ENCODE data around the gene RANBP17. TPM values are rescaled to one million over a fixed set of nuclear protein-coding genes. Genes with fewer than 3 reads are reported as not detected.

The RANBP17 gene
- total RNA-seq, 4 donors from 2014 or later: 10.2 to 13.8 (median 10.9) TPM

DNA sequence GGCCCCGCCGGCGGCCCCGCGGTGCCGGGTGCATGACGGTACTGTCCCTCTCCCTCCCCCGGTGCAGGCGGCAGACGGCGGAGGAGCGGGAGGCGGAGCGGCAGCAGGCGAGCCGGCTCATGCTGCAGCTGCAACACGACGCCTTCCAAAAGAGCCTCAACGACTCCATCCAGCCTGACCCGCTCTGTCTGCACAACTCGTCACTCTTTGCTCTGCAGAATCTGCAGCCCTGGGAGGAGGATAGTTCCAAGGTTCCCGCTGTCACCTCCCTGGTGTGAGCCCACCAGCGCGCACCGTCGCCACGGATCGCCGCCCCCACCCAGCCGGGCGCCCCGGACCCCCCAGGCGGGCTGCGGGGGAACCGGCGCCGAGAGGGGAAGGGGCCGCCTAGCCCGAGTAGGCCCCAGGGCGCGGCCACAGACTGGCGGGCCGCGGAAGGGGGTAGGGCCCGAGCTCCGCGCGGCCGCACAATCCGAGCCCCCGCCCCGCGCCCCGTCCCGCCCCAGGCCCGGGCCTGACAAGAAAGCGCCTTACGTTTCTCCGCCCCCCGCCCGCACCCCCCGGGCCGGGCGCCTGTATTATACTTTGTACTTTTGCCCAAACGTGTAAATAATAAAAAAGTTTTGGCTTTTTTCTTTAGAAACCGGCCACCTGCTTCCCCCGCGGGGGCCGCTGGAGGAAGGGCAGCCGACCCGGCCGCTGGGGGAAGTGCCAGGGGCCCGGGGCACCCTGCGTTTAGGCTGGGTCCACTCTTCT, 449.7 kb downstream of the RANBP17 start:
- H3K27me3 ChIP-seq: peaks cover 100% of the 10 kb centered on the region
- intact Hi-C loops (cut with DNase I; ENCODE audit: low total_unique reads): no loop called here
- no peak overlapping the region for H3K27ac ChIP-seq
- WGBS, 2 donors (ENCODE audit: low coverage in 1 of 2): 7% methylated on average over 64 of the region's 74 CpGs; no CpG with 5 or more reads in 1 of the 2 donors
- no peaks in the 10 kb centered on the region for H3K9me3 ChIP-seq
- no peaks in the 10 kb centered on the region for H3K36me3 ChIP-seq
- DNase-seq: no peak
- peaks cover 5 to 74% (median 50%) of the 10 kb centered on the region in 4 donors for H3K4me1 ChIP-seq
- no peak for TF ChIP-seq POLR2AphosphoS5 (IDR thresholded peaks at IDR 0.05)
- TF ChIP-seq, protein P1, sequence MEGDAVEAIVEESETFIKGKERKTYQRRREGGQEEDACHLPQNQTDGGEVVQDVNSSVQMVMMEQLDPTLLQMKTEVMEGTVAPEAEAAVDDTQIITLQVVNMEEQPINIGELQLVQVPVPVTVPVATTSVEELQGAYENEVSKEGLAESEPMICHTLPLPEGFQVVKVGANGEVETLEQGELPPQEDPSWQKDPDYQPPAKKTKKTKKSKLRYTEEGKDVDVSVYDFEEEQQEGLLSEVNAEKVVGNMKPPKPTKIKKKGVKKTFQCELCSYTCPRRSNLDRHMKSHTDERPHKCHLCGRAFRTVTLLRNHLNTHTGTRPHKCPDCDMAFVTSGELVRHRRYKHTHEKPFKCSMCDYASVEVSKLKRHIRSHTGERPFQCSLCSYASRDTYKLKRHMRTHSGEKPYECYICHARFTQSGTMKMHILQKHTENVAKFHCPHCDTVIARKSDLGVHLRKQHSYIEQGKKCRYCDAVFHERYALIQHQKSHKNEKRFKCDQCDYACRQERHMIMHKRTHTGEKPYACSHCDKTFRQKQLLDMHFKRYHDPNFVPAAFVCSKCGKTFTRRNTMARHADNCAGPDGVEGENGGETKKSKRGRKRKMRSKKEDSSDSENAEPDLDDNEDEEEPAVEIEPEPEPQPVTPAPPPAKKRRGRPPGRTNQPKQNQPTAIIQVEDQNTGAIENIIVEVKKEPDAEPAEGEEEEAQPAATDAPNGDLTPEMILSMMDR (IDR thresholded peaks at IDR 0.05): no peak
- TF ChIP-seq POLR2A (IDR thresholded peaks at IDR 0.05): no peak
- no peak for TF ChIP-seq EP300 (IDR thresholded peaks at IDR 0.05; ENCODE audit: low read depth)
- in situ Hi-C loops (cut with MboI; ENCODE audit: low pct_ligation_motif_present in 1 of 4, low pct_unique_long_range_greater_than_20kb in 1 of 4, low sequenced_read_pairs in 3 of 4): no loop called here
- H3K4me3 ChIP-seq: peak overlapping the region in 1 of 4 donors; percentile 41

DNA sequence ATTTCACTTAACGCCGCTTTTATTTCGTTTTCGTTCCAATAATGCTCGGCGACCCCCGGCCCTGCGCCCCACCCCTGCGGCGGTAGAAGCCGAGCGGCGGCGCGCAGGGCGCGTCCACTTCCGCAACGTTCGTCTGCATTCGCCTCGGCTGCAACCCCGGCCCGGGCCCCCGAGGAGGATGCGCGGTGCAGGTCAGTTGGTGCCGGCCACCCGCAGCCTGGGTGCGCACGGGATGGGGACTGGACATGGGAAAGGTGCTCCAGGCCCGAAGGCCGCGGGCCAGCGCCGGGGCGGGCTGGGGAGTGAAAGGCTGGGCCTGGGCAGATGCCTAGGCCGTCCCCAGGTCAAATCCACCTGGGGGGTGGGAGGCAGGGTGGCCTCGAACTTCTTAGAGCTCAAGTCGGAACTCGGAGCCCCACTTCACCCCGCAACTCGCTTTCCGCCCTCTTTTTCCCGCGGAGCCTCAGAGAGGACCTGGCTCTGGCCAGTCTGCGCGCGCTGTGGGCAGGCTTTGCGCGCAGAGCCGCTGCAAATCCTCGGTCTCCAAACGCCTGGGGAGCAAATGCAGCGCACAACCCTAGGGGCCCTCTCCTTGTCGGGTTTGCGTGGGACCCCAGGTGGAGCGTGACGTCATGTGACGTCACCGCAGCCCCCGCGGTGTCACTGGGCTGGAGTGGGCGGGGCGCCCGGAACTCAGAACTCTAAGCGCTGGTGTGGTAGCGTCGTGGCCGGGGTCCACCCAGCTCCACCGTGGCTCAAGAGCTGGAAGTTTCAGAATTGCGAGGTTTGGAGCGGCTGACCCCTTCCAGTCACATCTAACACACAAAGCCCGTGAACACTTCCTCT, 450.5 kb downstream of the RANBP17 start:
- no peaks in the 10 kb centered on the region for H3K9me3 ChIP-seq
- H3K4me1 ChIP-seq: peaks cover 5 to 80% (median 55%) of the 10 kb centered on the region in 4 donors
- peak overlapping the region in 1 of 4 donors; percentile 41 for H3K4me3 ChIP-seq
- DNase-seq: no peak
- TF ChIP-seq POLR2A (IDR thresholded peaks at IDR 0.05): no peak
- no peak for TF ChIP-seq POLR2AphosphoS5 (IDR thresholded peaks at IDR 0.05)
- TF ChIP-seq, protein P1 (IDR thresholded peaks at IDR 0.05): no peak
- TF ChIP-seq EP300 (IDR thresholded peaks at IDR 0.05; ENCODE audit: low read depth): no peak
- intact Hi-C loops (cut with DNase I; ENCODE audit: low total_unique reads): no loop called here
- peaks cover 100% of the 10 kb centered on the region for H3K27me3 ChIP-seq
- WGBS, 2 donors (ENCODE audit: low coverage in 1 of 2): 5 to 15% methylated on average over 8 to 61 of the region's 74 CpGs
- no peaks in the 10 kb centered on the region for H3K36me3 ChIP-seq
- in situ Hi-C loops (cut with MboI; ENCODE audit: low pct_ligation_motif_present in 1 of 4, low pct_unique_long_range_greater_than_20kb in 1 of 4, low sequenced_read_pairs in 3 of 4): no loop called here
- no peak overlapping the region for H3K27ac ChIP-seq

DNA sequence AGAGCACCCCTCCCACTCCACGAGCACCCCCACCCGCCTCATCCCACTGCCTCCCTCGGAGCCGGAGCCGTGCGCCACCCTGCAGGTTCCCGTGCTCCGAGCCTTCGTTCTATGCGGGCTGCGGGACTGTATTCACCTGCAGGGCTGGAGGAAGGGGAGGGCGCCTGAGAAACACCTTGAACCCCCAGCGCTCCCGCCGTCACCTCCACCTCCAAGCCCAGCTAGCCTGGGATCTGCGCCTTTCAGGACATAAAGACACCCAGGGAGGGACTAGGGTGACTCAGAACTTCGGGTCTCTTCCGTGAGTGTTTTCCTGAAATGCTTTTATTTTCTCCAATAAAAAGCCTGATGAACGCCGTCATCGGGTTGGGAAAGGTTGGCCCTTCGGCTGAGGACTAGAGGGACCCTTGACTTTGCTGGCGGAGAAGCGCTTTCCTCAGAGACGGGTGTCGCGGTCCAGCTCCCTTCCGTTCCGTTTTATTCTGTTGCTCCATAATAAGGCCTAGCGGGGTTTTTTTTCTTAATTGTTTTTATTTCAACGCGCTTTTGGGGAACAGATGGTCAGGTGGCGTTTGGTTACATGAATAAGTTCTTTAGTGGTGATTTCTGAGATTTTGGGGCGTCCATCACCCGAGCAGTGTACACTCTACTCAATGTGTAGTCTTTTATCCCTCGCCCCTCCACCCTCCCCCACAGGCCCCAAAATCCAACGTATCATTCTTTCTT, 451.8 kb downstream of the RANBP17 start:
- TF ChIP-seq POLR2A (IDR thresholded peaks at IDR 0.05): no peak
- TF ChIP-seq, protein P1 (IDR thresholded peaks at IDR 0.05): no peak
- no peak for TF ChIP-seq EP300 (IDR thresholded peaks at IDR 0.05; ENCODE audit: low read depth)
- no peak for TF ChIP-seq POLR2AphosphoS5 (IDR thresholded peaks at IDR 0.05)
- 10 to 17% methylated on average over 2 to 35 of the region's 37 CpGs for WGBS, 2 donors (ENCODE audit: low coverage in 1 of 2)
- intact Hi-C loops (cut with DNase I; ENCODE audit: low total_unique reads) (no loop called here), in situ Hi-C loops (cut with MboI; ENCODE audit: low pct_ligation_motif_present in 1 of 4, low pct_unique_long_range_greater_than_20kb in 1 of 4, low sequenced_read_pairs in 3 of 4) (no loop called here)
- H3K4me1 ChIP-seq: peaks cover 5 to 76% (median 55%) of the 10 kb centered on the region in 4 donors
- H3K27me3 ChIP-seq: peaks cover 100% of the 10 kb centered on the region
- H3K4me3 ChIP-seq: no peak overlapping the region
- H3K27ac ChIP-seq: no peak overlapping the region
- DNase-seq: no peak
- H3K36me3 ChIP-seq: no peaks in the 10 kb centered on the region
- H3K9me3 ChIP-seq: no peaks in the 10 kb centered on the region
